Mesothelial cell of epicardium (in vitro differentiated cells): ENCODE results near the gene OR8K3. TPM values are rescaled to one million over a fixed set of nuclear protein-coding genes. Genes with fewer than 3 reads are reported as not detected.

ENCODE experiments used
- DNase-seq, 2 experiments: peaks; one replicate each; pipeline ENCODE4 v3.0.0; 2021; ENCODE audit warnings: low spot score in 2 of 2; ENCODE audit not compliant: unreplicated experiment in 2 of 2
- H3K27ac Mint-ChIP-seq: 2 replicates; pipeline ENCODE4 v1.8.0; 2021; ENCODE audit warnings: mixed read lengths
- H3K27me3 Mint-ChIP-seq: 2 replicates; pipeline ENCODE4 v1.8.0; 2021; ENCODE audit warnings: low read depth, mixed read lengths
- H3K36me3 Mint-ChIP-seq: 2 replicates; pipeline ENCODE4 v1.8.0; 2021; ENCODE audit warnings: mixed read lengths
- H3K4me1 Mint-ChIP-seq: 2 replicates; pipeline ENCODE4 v1.8.0; 2021; ENCODE audit warnings: mixed read lengths
- H3K4me3 Mint-ChIP-seq: 2 replicates; pipeline ENCODE4 v1.8.0; 2021; ENCODE audit warnings: mild to moderate bottlenecking, moderate library complexity, mixed read lengths
- H3K9me3 Mint-ChIP-seq: 2 replicates; pipeline ENCODE4 v1.8.0; 2021; ENCODE audit warnings: mixed read lengths
- CTCF ChIP-seq: fragments of 200-600 bp; sonication (generic); IDR thresholded peaks from one replicate; pipeline ENCODE4 v1.5.0; 2021; ENCODE audit warnings: antibody characterized with exemption; ENCODE audit not compliant: unreplicated experiment
- total RNA-seq: library from RNA; stranded (reverse); gene quantifications from 3 replicates; pipeline ENCODE4 v1.2.1, GENCODE V29; 2021

The OR8K3 gene
- total RNA-seq, 1 donor from 2014 or later: not detected

- Mint-ChIP-seq H3K4me3 (no peak overlapping the region), H3K27ac (no peak overlapping the region), H3K4me1 (peaks cover 25% of the 10 kb centered on the region), H3K9me3 (no peaks in the 10 kb centered on the region), H3K27me3 (no peaks in the 10 kb centered on the region), H3K36me3 (no peaks in the 10 kb centered on the region)
- no peak for TF ChIP-seq CTCF
- DNase-seq: no peak
These were observed 17.0 kb downstream of the OR8K3 start for GRCh38 chr11:56331861-56332491.

DNA sequence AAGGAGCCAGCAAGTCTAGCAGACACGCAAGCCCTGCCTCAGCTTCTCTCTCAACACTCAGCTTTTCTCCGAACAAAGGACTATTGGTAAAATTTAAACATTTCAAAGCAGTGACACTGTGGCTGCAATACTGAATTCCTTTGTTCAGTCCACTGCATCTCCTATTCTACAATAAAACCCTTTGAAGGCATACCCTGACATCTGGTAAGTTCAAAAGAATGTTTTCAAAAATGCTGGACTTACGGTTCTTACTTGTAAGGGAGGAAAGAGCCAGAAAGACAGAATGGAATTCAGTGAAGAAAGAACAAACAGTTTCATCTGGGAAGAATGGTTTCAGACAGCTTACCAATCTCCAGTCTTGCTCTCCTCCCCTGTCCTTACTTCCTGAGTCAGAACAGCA, 18.2 kb downstream of the OR8K3 start:
- H3K9me3 Mint-ChIP-seq: peaks cover 6% of the 10 kb centered on the region
- no peak for TF ChIP-seq CTCF
- no peak for DNase-seq
- no peaks in the 10 kb centered on the region for H3K27me3 Mint-ChIP-seq
- H3K4me3 Mint-ChIP-seq: no peak overlapping the region
- H3K27ac Mint-ChIP-seq: peak overlapping the region; percentile 74
- no peaks in the 10 kb centered on the region for H3K36me3 Mint-ChIP-seq
- H3K4me1 Mint-ChIP-seq: peaks cover 19% of the 10 kb centered on the region

GRCh38 chr11:56340289-56340688, 25.3 kb downstream of the OR8K3 start:
- Mint-ChIP-seq H3K4me1 (no peaks in the 10 kb centered on the region), H3K36me3 (no peaks in the 10 kb centered on the region), H3K27ac (no peak overlapping the region), H3K9me3 (peaks cover 32% of the 10 kb centered on the region), H3K27me3 (no peaks in the 10 kb centered on the region), H3K4me3 (no peak overlapping the region)
- TF ChIP-seq CTCF: no peak
- no peak for DNase-seq

- H3K9me3 Mint-ChIP-seq: peaks cover 5% of the 10 kb centered on the region
- H3K4me3 Mint-ChIP-seq: no peak within 1 kb of the TSS
- H3K4me1 Mint-ChIP-seq: no peaks in the 10 kb centered on the region
- no peak for TF ChIP-seq CTCF
- no peaks in the 10 kb centered on the region for H3K36me3 Mint-ChIP-seq
- DNase-seq: no peak
- H3K27me3 Mint-ChIP-seq: no peaks in the 10 kb centered on the region
- no peak within 1 kb of the TSS for H3K27ac Mint-ChIP-seq
These were observed 30.8 kb downstream of the OR8K3 start, which contains the start of gene OR8K1 for GRCh38 chr11:56345739-56346138. OR8K1 (plus strand) TSS chr11:56346039; CDS start chr11:56346039, 0 bp downstream.

- no peaks in the 10 kb centered on the region for H3K27me3 Mint-ChIP-seq
- no peak for DNase-seq
- H3K9me3 Mint-ChIP-seq: no peaks in the 10 kb centered on the region
- no peak within 1 kb of the TSS for H3K27ac Mint-ChIP-seq
- no peaks in the 10 kb centered on the region for H3K4me1 Mint-ChIP-seq
- no peak within 1 kb of the TSS for H3K4me3 Mint-ChIP-seq
- H3K36me3 Mint-ChIP-seq: no peaks in the 10 kb centered on the region
- TF ChIP-seq CTCF: no peak
These were observed 39.0 kb downstream of the OR8K3 start, which contains the start of gene OR8J1 for GRCh38 chr11:56353991-56354390. OR8J1 (plus strand) TSS chr11:56354291; CDS start chr11:56360247, 5,956 bp downstream.

Other genes with a start within 250 kb of the OR8K3 start
- not detected in 3 replicates for gene OR8I2, start 221.8 kb upstream of the OR8K3 start, total RNA-seq
- not detected in 3 replicates for gene OR8H2, start 211.5 kb upstream of the OR8K3 start, total RNA-seq
- not detected in 3 replicates for gene OR8H3, start 192.8 kb upstream of the OR8K3 start, total RNA-seq
- not detected in 3 replicates for gene OR8J3, start 174.9 kb upstream of the OR8K3 start, total RNA-seq
- gene OR8K5, start 154.8 kb upstream of the OR8K3 start, total RNA-seq: not detected in 3 replicates
- not detected in 3 replicates for gene OR5J2, start 138.5 kb upstream of the OR8K3 start, total RNA-seq
- gene OR5T2, start 80.9 kb upstream of the OR8K3 start, total RNA-seq: not detected in 3 replicates
- gene OR5T3, start 62.9 kb upstream of the OR8K3 start, total RNA-seq: not detected in 3 replicates
- gene OR5T1, start 41.0 kb upstream of the OR8K3 start, total RNA-seq: not detected in 3 replicates
- gene OR8H1, start 22.9 kb upstream of the OR8K3 start, total RNA-seq: not detected in 3 replicates
- not detected in 3 replicates for gene OR8K1, start 30.9 kb downstream of the OR8K3 start, total RNA-seq
- not detected in 3 replicates for gene OR8J1, start 39.1 kb downstream of the OR8K3 start, total RNA-seq
- not detected in 3 replicates for gene OR8U1, start 60.5 kb downstream of the OR8K3 start, total RNA-seq
- not detected in 3 replicates for gene OR5AL1, start 97.6 kb downstream of the OR8K3 start, total RNA-seq
- not detected in 3 replicates for gene OR5M3, start 158.2 kb downstream of the OR8K3 start, total RNA-seq
- not detected in 3 replicates for gene OR5M8, start 176.2 kb downstream of the OR8K3 start, total RNA-seq
- not detected in 3 replicates for gene OR5M11, start 228.1 kb downstream of the OR8K3 start, total RNA-seq